Measurements from ENCODE around the gene XCL2.

The XCL2 gene

GRCh38 chr1:168504064-168504837, 39.5 kb downstream of the XCL2 start:
- DNase-seq (ENCODE audit: extremely low read depth, low read depth), result peak; percentile 73
- TF ChIP-seq CTCF (IDR thresholded peaks at IDR 0.05; ENCODE audit: low read depth, low read length), result no peak

GRCh38 chr1:168499688-168500049, 44.1 kb downstream of the XCL2 start:
- TF ChIP-seq CTCF (IDR thresholded peaks at IDR 0.05; ENCODE audit: low read depth, low read length), result no peak
- DNase-seq (ENCODE audit: extremely low read depth, low read depth), result no peak

DNA sequence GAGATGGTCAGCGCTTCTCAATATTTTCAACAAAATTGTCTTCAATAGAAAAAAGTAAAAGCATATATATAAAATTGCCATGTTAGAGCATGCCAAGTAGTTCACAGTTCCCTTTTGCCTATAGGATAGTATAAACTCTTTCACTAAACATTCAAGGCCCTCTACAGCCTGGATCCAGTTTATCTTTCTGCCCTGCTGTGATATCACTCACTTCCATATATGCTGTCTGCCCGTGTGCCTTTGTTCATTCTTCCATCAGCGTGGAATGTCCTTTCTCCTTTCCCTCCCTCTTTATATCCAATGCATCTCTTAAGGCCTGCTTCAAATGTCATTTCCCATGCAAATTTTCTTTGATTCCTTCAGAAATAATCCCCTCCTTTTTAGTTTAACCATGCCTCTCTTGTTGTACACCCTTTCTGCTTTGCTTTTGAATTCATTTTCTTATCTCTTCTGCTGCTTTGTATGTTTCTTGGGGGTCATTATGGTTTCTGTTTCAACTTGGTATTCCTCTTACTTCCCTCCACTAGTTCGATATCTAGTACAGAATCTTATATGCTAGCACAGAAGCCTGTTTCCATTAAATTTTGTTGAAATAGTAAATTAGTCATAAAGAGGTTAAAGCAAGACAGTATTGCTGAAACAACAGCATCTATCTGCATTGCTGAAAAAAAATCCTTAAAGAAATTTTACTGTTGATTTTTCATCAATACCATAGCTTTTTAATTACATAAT, 44.7 kb downstream of the XCL2 start:
- no peak for TF ChIP-seq CTCF (IDR thresholded peaks at IDR 0.05; ENCODE audit: low read depth, low read length)
- no peak for DNase-seq (ENCODE audit: extremely low read depth, low read depth)

- no peak for TF ChIP-seq CTCF (IDR thresholded peaks at IDR 0.05; ENCODE audit: low read depth, low read length)
- peak; percentile 43 for DNase-seq (ENCODE audit: extremely low read depth, low read depth)
Observed at GRCh38 chr1:168498159-168498631, 45.6 kb downstream of the XCL2 start.

GRCh38 chr1:168497376-168497950, 46.3 kb downstream of the XCL2 start:
- TF ChIP-seq CTCF (IDR thresholded peaks at IDR 0.05; ENCODE audit: low read depth, low read length), result no peak
- no peak for DNase-seq (ENCODE audit: extremely low read depth, low read depth)

GRCh38 chr1:168491527-168492164, 52.2 kb downstream of the XCL2 start:
- no peak for TF ChIP-seq CTCF (IDR thresholded peaks at IDR 0.05; ENCODE audit: low read depth, low read length)
- DNase-seq (ENCODE audit: extremely low read depth, low read depth), result no peak
